NCI-H2196 (cell line): ENCODE data around the gene ALPP.
"Not testable (repeated sequence)": the region's sequence is repeated elsewhere in the genome, so short reads cannot be mapped to it uniquely, and the experiment has no call there.

Source experiments
- DNase-seq: peaks from one replicate; lab custom pipeline; 2025; ENCODE audit not compliant: unreplicated experiment; lab: John Stamatoyannopoulos, UW

ALPP gene

DNA sequence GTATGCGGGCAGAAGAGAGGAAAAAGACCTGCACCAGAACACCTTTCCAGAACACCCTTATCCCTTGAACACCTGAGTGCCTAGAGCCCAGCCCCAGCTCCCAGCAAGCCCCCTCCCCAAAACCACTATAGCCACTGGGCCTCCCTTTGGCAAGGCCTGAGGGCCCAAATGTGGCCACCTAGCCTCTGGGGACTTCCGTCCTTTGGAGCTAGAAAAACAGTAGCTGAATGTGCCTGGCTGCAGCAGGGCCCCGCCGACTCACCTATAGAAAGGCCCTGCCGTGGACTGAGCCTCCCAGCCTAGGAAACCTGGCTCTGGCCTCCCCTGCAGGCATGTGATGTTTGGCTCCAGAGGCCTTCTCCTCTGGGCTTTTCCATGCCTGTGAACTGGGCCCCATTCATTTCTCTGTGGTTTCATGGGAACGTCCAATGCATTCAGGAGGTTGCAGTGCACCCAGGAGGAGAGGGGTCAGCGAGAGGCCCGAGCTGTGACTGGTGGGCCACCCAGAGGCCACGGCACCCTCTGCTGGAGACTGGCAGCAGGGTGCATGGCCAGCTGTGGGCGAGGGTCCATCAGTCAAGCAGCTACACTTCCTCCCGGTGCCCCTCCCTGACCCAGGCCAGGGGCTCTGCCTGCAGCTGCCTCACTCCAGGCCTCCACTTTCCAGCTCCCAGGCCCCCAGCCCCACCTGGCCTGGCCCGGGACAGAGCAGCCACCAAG, 15.3 kb upstream of the ALPP start:
- not testable (repeated sequence) for DNase-seq

DNA sequence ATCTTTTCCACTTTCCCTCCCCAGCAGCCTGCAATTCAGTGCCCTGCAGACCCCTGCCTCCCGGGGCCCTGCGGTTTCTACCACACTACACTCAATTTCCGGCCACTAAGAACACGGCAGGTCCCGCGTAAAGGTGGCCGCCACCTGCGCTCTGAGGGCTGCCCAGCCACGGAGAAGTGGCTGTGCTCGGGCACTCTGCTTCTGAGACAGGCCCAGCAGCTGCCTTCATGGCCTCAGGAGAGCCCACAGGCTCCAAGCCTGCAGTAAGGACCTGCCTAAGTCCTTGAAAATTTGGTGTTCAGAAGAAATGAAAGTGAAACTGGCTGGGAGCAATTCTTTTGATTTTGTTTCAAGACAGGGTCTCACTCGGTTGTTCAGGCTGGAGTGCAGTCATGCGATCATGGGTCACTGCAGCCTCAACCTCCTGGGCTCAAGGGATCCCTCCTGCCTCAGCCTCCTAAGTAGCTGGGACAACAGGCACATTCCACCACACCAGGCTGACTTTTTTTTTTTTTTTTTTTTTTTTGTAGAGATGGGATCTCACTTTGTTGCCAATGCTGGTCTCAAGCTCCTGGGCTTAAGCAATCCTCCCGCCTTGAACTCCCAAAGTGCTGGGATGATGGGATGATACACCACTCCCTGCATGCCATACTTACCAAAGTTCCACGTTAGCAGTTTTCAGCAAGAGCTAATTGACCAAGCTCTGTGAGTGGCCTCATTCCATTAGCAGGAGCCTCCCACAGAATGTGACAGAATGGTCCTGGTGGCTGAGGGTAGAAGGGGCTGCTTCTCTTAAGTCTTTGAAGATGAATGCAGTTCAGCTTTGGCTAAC, 14.6 kb upstream of the ALPP start:
- DNase-seq: no peak

DNA sequence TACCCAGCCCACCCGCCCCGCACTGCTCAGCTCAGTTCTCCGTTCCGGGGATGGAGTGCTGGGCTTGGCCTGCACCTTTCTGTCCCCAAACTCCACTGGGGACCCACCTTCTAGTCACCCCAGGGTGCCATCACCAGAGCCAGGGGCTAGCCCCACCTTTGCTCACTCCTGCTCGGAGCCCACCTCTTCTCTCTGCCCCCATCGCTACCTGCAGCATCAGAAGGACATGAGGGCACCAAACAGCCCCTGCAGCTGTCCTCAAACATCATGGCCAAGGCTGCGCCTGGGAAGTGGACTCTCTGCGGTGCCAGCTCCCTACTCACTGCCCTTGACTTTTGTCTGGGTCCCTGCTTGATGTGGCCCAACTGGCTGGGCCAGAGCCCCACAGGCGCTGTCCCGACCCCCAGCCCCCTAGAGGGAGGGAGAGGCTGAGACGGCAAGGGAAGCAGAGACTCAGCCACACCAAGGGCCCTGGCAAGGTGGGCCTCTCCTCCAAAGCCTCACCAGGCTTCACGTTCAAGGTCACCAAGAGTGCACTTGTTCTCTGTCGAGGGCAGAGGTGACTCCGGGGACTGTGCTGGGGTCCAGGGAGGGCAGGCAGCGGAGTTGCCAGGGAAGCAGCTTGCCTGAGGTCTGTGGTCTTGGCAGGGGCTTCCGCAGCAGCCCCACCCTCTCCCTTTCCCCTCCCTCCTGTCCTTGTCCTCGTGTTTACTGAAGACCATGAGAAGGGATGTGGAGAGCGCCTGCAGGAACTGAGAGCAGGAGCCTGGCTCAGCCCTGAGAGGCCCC, 13.6 kb upstream of the ALPP start:
- DNase-seq: not testable (repeated sequence)

DNA sequence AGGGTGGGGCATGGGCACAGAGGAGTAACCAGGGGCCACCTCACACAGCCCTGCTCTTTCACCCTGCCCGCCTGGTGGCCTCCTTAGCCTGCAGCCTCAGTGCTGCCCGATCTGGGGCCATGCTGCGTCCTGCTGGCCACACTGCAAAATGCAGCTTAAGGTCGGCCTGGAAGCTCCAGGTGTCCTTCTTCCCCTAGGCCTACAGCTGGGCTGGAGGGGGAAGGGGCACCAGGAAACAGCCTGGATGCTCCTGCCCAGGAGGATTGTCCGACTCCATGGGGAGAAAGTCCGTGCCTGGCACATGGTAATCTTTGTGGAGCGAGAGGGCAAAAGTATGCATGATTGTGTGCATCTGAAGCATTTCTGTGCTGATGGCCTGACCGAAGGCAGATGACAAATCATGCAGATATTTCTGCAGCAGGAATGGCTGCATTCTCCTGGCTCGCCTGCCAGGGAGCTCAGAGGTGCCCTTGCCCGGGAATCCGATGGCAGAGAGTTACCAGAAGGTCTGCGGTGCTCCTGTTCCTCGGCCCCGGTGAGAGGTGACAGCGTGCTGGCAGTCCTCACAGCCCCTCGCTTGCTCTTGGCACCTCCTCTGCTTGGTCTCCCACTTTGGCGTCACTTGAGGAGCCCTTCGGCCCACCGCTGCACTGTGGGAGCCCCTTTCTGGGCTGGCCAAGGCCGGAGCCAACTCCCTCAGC, 12.8 kb upstream of the ALPP start:
- peak; percentile 56 for DNase-seq

DNA sequence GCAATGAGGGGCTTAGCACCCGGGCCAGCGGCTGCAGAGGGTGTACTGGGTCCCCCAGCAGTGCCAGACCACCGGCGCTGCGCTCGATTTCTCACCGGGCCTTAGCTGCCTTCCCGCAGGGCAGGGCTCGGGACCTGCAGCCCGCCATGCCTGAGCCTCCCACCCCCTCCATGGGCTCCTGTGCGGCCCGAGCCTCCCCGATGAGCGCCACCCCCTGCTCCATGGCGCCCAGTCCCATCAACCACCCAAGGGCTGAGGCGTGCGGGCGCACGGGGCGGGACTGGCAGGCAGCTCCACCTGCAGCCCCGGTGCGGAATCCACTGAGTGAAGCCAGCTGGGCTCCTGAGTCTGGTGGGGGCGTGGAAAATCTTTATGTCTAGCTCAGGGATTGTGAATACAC, 12.1 kb upstream of the ALPP start:
- DNase-seq: not testable (repeated sequence)

DNA sequence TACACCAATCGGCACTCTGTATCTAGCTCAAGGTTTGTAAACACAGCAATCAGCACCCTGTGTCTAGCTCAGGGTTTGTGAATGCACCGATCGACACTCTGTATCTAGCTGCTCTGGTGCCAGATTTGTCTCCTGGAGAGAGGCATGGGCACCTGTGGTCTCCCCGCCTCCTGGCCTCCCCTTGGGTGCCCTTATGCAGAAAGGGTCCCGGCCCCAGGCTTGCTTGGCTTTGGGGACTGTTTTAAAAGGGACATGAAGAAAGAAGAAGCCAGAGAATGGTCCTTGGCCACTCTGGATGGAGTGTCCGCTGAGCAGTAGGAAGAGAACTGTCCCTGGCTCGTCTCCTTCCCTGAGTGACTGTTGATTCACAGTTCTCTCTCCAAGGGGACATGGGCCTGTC, 11.5 kb upstream of the ALPP start:
- no peak for DNase-seq

DNA sequence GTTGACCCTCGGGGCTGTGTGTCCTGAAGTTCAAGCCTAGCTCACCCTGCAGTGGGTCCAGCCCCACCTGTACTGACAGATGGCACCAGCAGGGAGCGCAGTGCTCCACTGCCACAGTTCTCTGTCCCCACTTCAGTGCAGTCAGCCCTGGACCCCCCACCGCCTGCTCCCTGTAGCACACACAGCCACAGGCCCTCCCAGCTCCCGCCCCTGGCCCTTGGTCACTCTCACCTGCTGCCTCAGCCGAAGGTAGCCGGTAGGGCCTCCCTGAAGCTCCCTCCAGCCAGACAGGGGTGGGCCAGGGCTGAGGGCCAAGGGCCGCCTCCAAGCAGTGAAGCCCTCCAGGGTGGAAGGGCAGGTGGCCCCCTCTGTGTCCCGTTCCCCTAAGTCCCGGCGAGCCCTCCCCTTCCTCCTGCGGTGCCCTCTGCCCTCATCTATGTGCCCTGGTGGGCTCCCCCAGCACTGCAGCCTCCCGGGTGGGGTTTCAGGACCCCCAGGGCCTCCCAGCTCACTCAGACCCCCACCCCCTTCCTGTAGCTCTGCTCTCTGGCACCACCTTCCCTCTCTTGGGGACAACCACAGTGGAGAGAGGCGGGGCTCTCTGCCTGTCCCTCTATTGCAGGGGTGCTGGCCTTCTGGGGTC, 10.8 kb upstream of the ALPP start:
- DNase-seq: no peak

DNA sequence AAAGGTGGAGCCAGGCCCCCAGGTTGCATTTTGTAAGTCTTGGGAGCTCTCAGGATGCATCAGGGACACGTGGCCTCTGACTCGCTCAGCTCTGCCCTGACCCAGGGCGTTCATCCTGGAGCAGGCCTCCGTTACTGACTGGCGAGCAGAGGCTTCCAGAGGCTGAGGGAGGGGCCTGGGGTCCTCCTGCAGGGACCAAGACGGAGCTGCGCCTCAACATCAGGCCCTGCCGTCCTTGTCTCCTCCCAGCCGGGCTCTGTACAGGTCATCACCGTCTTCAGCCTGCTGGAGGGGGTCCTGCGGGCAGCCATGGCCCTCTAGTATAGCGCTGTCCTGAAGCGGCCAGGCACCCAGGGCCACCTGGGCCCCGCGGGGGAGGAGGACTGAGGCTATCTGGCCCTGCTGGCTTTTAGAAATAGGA, 10.2 kb upstream of the ALPP start:
- no peak for DNase-seq

DNA sequence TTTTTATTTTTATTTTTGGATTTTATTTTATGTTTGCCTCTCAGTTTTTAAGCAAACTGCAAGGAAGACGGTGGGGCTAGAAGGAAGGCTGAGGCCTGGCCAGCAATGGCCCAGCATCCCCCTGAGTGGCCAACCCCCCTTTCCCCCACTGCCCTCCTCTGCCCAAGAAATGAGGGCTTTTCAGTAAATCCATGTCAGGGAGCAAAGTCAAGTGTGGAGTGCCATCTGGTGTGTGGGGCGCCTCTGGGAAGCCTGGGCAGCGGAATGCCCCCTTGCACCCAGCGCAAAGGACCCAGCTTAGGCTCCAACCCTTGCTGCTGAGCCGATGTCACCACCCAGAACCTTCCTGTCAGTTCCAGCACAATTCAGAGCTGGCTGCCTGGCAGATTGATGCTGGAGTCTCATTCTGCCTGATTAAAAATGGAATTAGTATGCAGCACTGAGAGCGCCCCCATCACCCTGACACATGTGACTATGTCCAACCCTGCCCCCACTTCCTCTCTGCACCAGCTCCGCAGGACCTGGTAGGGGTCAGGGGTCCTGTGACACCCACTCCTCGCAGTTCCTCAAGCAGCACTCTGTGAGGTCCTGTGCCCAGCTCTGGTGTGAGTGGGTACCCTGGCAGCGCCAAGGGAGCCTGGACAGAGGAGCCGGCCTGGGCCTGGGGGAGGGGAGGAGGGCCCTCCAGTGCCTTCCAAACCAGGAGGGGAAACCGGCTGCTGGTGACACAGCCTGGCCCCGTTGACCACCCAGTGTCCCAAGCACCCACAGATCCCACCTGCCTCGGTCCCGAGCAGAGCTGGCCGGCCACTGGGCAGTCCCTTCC, 9.2 kb upstream of the ALPP start:
- no peak for DNase-seq

DNA sequence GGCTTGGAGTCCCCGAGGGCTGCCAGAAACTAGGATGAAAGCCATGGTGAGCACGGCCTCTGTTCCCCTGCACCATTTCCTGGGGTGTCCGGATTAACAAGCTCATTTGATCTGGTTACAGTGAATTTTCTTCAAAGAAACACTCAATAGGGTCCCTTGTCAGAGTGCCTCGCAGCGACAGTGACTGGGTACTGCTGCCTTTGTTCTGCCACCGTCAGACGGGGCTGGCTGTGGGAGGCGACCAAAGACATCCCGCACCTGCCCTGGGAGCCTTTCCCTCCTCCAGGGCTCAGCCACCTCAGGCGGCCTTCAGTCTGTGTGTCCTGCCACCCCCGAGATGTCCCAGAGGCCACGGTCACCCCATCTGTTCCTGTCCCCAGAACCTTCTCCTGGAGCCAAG, 8.5 kb upstream of the ALPP start:
- DNase-seq: not testable (repeated sequence)

DNA sequence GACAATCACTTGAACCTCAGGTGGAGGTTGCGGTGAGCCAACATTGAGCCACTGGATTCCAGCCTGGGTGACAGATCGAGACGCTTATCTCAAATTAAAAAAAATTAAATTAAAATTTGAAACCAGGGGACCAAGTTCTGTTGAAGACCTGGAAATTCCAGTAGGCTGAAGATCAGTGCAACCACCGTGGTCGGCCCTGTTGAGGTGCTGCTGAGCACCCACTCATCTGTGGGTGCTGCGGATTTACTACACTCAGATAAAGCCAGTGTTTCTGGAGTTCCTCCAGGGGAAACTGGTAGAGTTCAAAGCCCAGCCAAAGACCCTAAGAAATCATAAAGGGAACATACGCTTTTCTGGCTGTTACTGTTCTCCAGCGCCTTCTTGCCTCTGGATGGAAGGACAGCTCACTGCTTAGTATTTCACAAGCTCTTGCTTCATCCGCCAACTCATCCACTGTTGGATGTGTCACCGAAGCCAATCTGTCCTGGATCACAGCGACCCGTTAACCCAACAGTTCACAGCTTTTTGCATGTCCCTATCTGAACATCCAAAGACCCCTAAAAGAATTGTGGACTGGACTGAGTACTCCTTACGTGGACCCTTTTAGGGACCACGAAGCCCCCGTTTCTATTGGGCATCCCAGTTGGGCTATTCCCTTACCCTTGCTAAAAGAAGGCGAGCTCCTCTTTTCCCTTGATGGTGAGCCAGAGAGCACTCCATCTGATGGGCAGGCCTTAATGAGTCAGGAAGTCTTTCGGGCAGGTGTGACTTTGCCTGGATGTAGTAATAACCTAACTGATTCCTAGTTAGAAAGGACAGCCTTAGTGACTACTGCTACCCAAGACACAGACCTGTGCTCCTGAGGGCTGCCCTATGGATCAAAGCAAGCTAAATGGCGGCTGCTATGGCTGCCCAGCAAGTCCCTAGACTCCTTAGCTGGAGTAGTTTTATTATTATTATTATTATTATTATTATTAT, 6.0 kb upstream of the ALPP start:
- no peak for DNase-seq

DNA sequence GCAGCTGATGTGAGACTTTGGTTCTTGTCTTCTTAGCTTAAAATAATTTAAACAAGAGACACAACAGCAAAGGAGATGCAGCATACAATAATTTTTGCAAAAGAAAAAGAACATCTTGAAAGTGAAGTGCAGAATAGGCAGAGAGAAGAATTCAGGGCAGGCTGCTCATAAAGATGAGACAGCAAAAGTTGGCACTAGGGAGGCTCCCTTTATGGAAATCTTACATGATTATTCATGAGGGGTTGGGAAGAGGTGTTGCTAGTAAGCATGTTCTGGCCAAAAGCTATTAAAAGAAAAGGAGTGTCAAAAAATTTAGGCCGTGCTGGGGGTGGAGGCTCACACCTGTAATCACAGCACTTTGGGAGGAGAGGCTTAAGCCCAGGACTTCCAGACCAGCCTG, 4.2 kb upstream of the ALPP start:
- no peak for DNase-seq

DNA sequence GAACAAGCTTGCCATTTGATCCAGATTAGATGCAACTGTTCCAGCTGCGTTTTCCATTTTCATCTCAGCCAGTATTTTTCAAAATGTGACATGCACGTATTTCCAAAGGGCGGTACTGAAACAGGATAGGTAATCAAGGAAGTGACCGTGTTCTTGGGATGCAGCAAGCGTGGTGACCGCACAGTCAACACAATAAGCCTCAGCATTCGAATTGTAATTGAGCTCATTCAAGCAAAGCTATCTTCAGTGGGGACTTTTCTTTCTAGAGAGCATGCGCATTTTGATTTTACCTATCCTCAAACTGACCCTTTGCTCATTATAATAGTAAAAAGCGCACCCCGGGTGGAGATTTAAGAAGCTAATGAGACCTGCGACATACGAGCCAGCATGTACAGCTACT, 3.4 kb upstream of the ALPP start:
- DNase-seq: no peak

DNA sequence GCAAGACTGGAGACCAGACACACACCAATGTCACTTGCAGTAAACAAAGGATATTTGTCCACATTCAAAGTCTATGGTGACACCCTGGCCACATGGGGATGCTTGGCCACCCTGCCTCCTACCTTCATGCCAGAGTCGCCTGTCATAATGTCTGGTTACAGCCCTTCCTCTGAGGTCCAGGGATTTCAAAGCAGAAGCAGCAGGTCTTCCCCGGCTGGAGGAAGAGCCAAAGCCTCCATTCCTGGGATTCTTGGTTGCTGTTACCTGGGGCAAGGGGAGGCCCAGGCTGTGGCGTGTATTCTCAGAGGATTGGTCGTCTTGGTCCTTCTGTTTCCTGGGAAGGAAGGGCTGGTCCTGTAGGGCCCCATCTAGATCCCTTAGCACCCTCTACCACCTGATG, 2.3 kb upstream of the ALPP start:
- DNase-seq: no peak

DNA sequence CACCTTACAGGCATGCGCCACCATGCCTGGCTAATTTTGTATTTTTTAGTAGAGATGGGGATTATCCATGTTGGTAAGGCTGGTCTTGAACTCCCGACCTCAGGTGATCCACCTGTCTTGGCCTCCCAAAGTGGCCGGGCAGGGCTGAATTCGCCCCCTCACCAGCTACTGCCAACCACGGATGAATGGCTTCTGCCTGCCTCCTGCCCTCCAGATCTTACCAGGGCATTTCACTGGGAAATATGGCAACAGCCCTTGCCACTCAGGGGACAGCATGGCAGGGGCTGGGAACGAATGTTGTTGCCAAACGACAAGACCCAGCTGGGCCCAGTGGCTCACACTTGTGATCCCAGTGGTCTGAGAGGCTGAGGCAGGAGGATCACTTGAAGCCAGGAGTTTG, 1.8 kb upstream of the ALPP start:
- no peak for DNase-seq

DNA sequence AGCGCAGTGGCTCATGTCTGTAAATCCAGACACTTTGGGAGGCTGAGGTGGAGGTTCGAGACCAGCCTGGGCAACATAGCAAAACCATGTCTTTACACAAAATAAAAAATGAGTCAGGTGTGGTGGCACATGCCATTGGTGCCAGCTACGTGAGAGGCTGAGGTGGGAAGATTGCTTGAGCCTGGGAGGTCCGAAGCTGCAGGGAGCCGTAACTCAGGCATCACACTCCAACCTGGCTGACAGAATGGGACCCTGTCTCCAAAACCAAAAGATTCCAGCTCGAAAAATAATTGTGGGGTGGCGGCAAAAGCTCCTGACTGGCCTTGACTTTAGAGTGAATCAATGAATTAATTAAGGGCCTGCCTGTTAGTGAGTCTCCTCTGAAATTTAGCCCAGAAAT, 1.2 kb upstream of the ALPP start:
- no peak for DNase-seq

DNA sequence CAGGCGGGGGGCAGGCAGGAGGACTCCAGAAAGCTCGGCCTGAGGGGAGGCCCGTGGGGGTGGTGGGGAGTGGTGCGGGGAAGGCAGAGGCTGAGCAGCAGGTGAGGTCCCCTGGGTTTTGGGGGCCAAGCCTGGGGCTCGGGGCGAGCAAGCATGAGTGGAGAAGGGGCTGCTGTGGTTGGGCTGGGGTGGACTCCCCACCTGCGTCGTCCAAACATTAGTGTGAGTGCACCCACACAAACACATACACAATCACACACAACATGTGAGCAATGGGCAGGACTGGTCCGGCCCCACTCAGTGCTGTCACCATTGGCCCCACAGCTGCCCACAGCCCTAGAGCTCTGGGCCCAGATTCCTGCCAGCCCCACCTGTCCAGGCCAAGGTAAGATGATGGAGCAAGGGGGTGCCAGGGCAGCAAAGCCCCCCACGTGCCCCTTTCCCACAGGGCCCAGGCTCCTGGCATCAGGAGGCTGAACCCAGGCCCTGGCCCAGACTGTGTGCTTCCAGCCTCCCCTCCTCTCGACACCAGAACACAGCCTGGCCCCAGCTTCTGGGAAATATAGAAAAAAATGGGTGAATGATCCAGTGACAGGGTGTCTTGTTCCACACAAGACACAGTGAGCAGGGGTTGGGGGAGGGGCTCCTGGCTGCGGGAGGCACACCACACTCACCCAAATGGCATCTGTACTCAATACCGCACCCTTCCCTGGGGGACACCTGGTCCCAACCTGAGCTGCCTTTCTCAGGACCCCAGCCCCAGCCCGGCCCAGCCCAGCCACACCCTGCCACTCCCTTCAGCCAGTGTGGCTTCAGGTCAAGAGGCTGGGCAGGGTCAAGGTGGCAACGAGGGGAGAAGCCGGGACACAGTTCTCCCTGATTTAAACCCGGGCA, 463 bp upstream of the ALPP start:
- no peak for DNase-seq
